Neural cell (in vitro differentiated cells): Measurements from ENCODE around the gene SPINK7. TPM values are rescaled to one million over a fixed set of nuclear protein-coding genes. Genes with fewer than 3 reads are reported as not detected.

ENCODE experiments used
- H2AFZ ChIP-seq: fragments of 200-600, 300-800 bp; sonication (generic), shearing (Covaris generic); 2 replicates; pipeline ENCODE4 v1.6.0; 2014; ENCODE audit warnings: low read depth, mild to moderate bottlenecking, antibody characterized with exemption, low read length, moderate library complexity
- H3F3A ChIP-seq: fragments of 200-600 bp; shearing (Covaris generic); 2 replicates; pipeline ENCODE4 v1.6.1; 2016; ENCODE audit warnings: mild to moderate bottlenecking, moderate library complexity, mixed read lengths, antibody characterized with exemption, low read length; ENCODE audit not compliant: insufficient read depth, poor library complexity, severe bottlenecking
- H3K27ac ChIP-seq: fragments of 200-600, 300-800 bp; sonication (generic), shearing (Covaris generic); 2 replicates; pipeline ENCODE4 v1.5.1; 2014; ENCODE audit warnings: mild to moderate bottlenecking, low read length, moderate library complexity
- H3K27me3 ChIP-seq: fragments of 300-800, 200-600 bp; sonication (generic), shearing (Covaris generic); 2 replicates; pipeline ENCODE4 v1.6.0; 2014; ENCODE audit warnings: mild to moderate bottlenecking, low read depth, low read length, moderate library complexity; ENCODE audit not compliant: insufficient read depth
- H3K36me3 ChIP-seq: fragments of 300-800, 200-600 bp; sonication (generic), shearing (Covaris generic); 2 replicates; pipeline ENCODE4 v1.5.1; 2014; ENCODE audit warnings: mild to moderate bottlenecking, antibody characterized with exemption, low read length, moderate library complexity; ENCODE audit not compliant: insufficient read depth
- H3K4me2 ChIP-seq: fragments of 300-800, 200-600 bp; sonication (generic), shearing (Covaris generic); 2 replicates; pipeline ENCODE4 v1.6.0; 2014; ENCODE audit warnings: mild to moderate bottlenecking, low read length
- H3K4me3 ChIP-seq: fragments of 300-800, 200-600 bp; sonication (generic), shearing (Covaris generic); 2 replicates; pipeline ENCODE4 v1.5.1; 2014; ENCODE audit warnings: mild to moderate bottlenecking, low read length, moderate library complexity
- H3K79me2 ChIP-seq: fragments of 200-600 bp; shearing (Covaris generic); replicated peaks from 2 replicates; pipeline ENCODE4 v1.6.0; 2014; ENCODE audit warnings: mild to moderate bottlenecking, low read length, moderate library complexity; ENCODE audit not compliant: insufficient read depth
- H3K9ac ChIP-seq: fragments of 300-800, 200-600 bp; sonication (generic), shearing (Covaris generic); 2 replicates; pipeline ENCODE4 v1.6.1; 2016; ENCODE audit warnings: mild to moderate bottlenecking, low read length, mixed read lengths
- H3K9me2 ChIP-seq: fragments of 200-600 bp; shearing (Covaris generic); 2 replicates; pipeline ENCODE4 v1.6.1; 2016; ENCODE audit warnings: mild to moderate bottlenecking, low read length, mixed read lengths; ENCODE audit not compliant: insufficient read depth
- H3K9me3 ChIP-seq: fragments of 200-600, 300-800 bp; sonication (generic), shearing (Covaris generic); 2 replicates; pipeline ENCODE4 v1.6.1; 2016; ENCODE audit warnings: mild to moderate bottlenecking, mixed run types, low read length, moderate library complexity, mixed read lengths
- H4K20me1 ChIP-seq: fragments of 200-600 bp; shearing (Covaris generic); 2 replicates; pipeline ENCODE4 v1.6.1; 2016; ENCODE audit warnings: mild to moderate bottlenecking, mixed run types; ENCODE audit not compliant: insufficient read depth
- EP300 ChIP-seq: fragments of 450-650 bp; conservative IDR thresholded peaks from 2 replicates; pipeline ENCODE4 v1.6.1; 2014; ENCODE audit warnings: antibody characterized with exemption, mild to moderate bottlenecking, moderate library complexity; ENCODE audit not compliant: poor library complexity, severe bottlenecking
- EZH2 ChIP-seq: fragments of 200-600, 300-800 bp; shearing (Covaris generic), sonication (generic); IDR thresholded peaks from 2 replicates; pipeline ENCODE4 v1.6.1; 2014; ENCODE audit warnings: antibody characterized with exemption, low read length, borderline replicate concordance, mild to moderate bottlenecking; ENCODE audit not compliant: insufficient read depth, poor library complexity, severe bottlenecking
- MXI1 ChIP-seq: fragments of 450-650 bp; conservative IDR thresholded peaks from 2 replicates; pipeline ENCODE4 v1.6.1; 2014; ENCODE audit warnings: antibody characterized with exemption, mild to moderate bottlenecking; ENCODE audit not compliant: poor library complexity, severe bottlenecking
- POLR2AphosphoS5 ChIP-seq: IDR thresholded peaks from 2 replicates; pipeline ENCODE4 v1.6.1; 2012
- RAD21 ChIP-seq: fragments of 450-650 bp; conservative IDR thresholded peaks from 2 replicates; pipeline ENCODE4 v1.6.1; 2014; ENCODE audit warnings: antibody characterized with exemption, mild to moderate bottlenecking, moderate library complexity
- SMC3 ChIP-seq: fragments of 450-650 bp; conservative IDR thresholded peaks from 2 replicates; pipeline ENCODE4 v1.6.1; 2014; ENCODE audit warnings: antibody characterized with exemption, mild to moderate bottlenecking, moderate library complexity; ENCODE audit not compliant: poor library complexity
- TAF1 ChIP-seq: IDR thresholded peaks from 2 replicates; pipeline ENCODE4 v1.6.1; 2012; ENCODE audit warnings: low read depth
- polyA plus RNA-seq: library from polyadenylated mRNA; depleted of rRNA; stranded (reverse); fragments of >200 nt; gene quantifications from 2 replicates; pipeline ENCODE4 v1.2.3, GENCODE V29; 2014
- TF ChIP-seq, protein P1 (sequence below): IDR thresholded peaks from 2 replicates; pipeline ENCODE4 v1.6.1; 2012; ENCODE audit warnings: borderline replicate concordance
- TF ChIP-seq, protein P2 (sequence below): fragments of 450-650 bp; IDR thresholded peaks from 2 replicates; pipeline ENCODE4 v1.5.1; 2014; ENCODE audit warnings: antibody characterized with exemption, mild to moderate bottlenecking, moderate library complexity; ENCODE audit not compliant: poor library complexity, severe bottlenecking

SPINK7 gene
- polyA plus RNA-seq, 1 donor from 2014 or later, result not detected

DNA sequence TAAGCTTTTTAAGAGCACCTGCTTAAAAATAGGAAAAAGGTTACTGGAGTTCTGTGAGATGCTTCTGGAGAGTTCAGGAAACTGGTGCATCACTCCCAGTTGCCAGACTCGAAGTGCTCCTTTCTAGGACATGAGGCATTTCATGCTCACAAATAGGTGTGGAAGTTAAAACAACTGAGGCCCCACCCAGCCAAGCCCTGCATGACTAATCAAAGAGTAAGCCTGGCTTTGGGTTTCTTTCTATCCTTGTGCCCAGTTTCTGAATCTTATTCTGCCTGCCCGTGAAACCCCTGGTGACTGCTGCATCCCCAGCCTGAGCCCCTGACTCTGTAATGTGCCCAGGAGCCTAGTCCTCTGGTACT lies 30.8 kb downstream of the SPINK7 start:
- no peak overlapping the region for H3K4me3 ChIP-seq

DNA sequence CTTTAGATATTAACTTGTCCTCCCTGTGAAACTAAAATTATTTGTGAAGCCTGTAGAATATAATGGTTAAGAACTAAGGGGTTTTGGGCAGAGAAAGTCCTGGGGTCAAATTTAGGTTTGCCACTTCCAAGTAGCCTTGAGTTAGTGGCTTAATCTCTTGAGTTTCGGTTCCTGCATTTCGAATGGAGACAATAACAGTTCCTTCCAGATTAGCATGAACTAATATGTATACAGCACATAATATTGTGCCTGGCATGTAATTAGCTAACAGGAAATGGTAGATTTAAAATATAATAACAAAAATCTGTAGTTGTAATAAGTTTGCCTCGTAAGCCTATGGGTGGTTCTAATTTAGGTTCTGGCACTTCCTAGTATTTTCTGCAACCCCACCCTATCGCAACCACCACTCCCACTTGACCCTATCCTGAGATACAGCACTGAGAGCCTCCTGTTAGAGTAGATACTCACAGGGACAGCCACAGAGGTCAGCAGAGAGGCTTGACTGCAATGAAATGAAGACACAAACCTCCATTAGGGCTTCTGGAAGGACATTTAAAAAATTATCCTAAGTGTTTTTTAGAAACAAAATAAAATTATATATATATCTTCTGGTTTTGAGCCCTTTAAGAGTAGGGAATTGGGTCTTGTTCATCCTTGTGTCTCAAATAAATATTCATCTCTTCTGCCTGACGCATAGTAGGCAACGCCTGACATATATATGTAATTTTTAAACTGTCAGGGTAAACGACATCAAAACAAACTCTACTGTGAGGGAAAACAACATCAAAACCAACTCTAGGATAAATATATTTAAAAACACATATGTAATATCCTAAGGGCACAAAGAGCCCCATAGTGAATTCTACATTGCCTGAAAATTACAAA lies 31.6 kb downstream of the SPINK7 start:
- Histone ChIP-seq H3K9me3 (no peaks in the 10 kb centered on the region), H4K20me1 (no peaks in the 10 kb centered on the region), H3F3A (no peaks in the 10 kb centered on the region), H3K27ac (no peak overlapping the region), H3K27me3 (no peaks in the 10 kb centered on the region), H3K79me2 (no peaks in the 10 kb centered on the region), H3K9ac (no peak overlapping the region), H3K4me2 (no peak overlapping the region), H3K9me2 (no peaks in the 10 kb centered on the region), H3K4me3 (no peak overlapping the region), H3K36me3 (no peaks in the 10 kb centered on the region), H2AFZ (no peak overlapping the region)
- TF ChIP-seq MXI1, result no peak
- TF ChIP-seq, protein P1, sequence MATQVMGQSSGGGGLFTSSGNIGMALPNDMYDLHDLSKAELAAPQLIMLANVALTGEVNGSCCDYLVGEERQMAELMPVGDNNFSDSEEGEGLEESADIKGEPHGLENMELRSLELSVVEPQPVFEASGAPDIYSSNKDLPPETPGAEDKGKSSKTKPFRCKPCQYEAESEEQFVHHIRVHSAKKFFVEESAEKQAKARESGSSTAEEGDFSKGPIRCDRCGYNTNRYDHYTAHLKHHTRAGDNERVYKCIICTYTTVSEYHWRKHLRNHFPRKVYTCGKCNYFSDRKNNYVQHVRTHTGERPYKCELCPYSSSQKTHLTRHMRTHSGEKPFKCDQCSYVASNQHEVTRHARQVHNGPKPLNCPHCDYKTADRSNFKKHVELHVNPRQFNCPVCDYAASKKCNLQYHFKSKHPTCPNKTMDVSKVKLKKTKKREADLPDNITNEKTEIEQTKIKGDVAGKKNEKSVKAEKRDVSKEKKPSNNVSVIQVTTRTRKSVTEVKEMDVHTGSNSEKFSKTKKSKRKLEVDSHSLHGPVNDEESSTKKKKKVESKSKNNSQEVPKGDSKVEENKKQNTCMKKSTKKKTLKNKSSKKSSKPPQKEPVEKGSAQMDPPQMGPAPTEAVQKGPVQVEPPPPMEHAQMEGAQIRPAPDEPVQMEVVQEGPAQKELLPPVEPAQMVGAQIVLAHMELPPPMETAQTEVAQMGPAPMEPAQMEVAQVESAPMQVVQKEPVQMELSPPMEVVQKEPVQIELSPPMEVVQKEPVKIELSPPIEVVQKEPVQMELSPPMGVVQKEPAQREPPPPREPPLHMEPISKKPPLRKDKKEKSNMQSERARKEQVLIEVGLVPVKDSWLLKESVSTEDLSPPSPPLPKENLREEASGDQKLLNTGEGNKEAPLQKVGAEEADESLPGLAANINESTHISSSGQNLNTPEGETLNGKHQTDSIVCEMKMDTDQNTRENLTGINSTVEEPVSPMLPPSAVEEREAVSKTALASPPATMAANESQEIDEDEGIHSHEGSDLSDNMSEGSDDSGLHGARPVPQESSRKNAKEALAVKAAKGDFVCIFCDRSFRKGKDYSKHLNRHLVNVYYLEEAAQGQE, result no peak
- TF ChIP-seq RAD21, result no peak
- TF ChIP-seq TAF1, result no peak
- TF ChIP-seq POLR2AphosphoS5, result no peak
- no peak for TF ChIP-seq SMC3
- TF ChIP-seq EZH2, result no peak
- no peak for TF ChIP-seq EP300
- TF ChIP-seq, protein P2, sequence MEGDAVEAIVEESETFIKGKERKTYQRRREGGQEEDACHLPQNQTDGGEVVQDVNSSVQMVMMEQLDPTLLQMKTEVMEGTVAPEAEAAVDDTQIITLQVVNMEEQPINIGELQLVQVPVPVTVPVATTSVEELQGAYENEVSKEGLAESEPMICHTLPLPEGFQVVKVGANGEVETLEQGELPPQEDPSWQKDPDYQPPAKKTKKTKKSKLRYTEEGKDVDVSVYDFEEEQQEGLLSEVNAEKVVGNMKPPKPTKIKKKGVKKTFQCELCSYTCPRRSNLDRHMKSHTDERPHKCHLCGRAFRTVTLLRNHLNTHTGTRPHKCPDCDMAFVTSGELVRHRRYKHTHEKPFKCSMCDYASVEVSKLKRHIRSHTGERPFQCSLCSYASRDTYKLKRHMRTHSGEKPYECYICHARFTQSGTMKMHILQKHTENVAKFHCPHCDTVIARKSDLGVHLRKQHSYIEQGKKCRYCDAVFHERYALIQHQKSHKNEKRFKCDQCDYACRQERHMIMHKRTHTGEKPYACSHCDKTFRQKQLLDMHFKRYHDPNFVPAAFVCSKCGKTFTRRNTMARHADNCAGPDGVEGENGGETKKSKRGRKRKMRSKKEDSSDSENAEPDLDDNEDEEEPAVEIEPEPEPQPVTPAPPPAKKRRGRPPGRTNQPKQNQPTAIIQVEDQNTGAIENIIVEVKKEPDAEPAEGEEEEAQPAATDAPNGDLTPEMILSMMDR, result no peak

More for the DNA sequence above, 30.8 kb downstream of the SPINK7 start:
- TF ChIP-seq, protein P1, result no peak
- TF ChIP-seq TAF1 (no peak), EP300 (no peak), RAD21 (no peak)
- TF ChIP-seq, protein P2, result no peak
- Histone ChIP-seq H3K36me3 (no peaks in the 10 kb centered on the region), H3K9ac (no peak overlapping the region), H3K79me2 (no peaks in the 10 kb centered on the region), H3F3A (no peaks in the 10 kb centered on the region), H3K9me2 (no peaks in the 10 kb centered on the region), H2AFZ (no peak overlapping the region), H4K20me1 (no peaks in the 10 kb centered on the region), H3K27me3 (no peaks in the 10 kb centered on the region), H3K9me3 (no peaks in the 10 kb centered on the region), H3K4me2 (no peak overlapping the region), H3K27ac (no peak overlapping the region)
